H9 (cell line): Measurements from ENCODE around the gene FAS. TPM values are rescaled to one million over a fixed set of nuclear protein-coding genes. Genes with fewer than 3 reads are reported as not detected.

Experiments
- DNase-seq: peaks from one replicate; pipeline ENCODE4 v3.0.0-alpha.2; 2017
- H2AFZ ChIP-seq: one replicate; pipeline ENCODE4 v1.6.1; 2013; ENCODE audit warnings: mild to moderate bottlenecking, low read length, control low read depth, moderate library complexity
- H2AK5ac ChIP-seq: 2 replicates; pipeline ENCODE4 v1.6.1; 2013; ENCODE audit warnings: low read length, control low read depth, mixed read lengths; ENCODE audit not compliant: insufficient read length
- H2BK120ac ChIP-seq: one replicate; pipeline ENCODE4 v1.6.1; 2013; ENCODE audit warnings: low read depth, mild to moderate bottlenecking, low read length, control low read depth, inconsistent platforms; ENCODE audit not compliant: poor library complexity, severe bottlenecking
- H2BK12ac ChIP-seq: 2 replicates; pipeline ENCODE4 v1.6.1; 2013; ENCODE audit warnings: low read length, control low read depth, mixed read lengths, low read depth; ENCODE audit not compliant: insufficient read length
- H2BK15ac ChIP-seq: 2 replicates; pipeline ENCODE4 v1.6.1; 2013; ENCODE audit warnings: low read depth, low read length, control low read depth
- H2BK20ac ChIP-seq: one replicate; pipeline ENCODE4 v1.6.1; 2013; ENCODE audit warnings: low read depth, mild to moderate bottlenecking, low read length, control low read depth, inconsistent platforms; ENCODE audit not compliant: poor library complexity, severe bottlenecking
- H2BK5ac ChIP-seq: 2 replicates; pipeline ENCODE4 v1.6.1; 2013; ENCODE audit warnings: low read length, control low read depth, mixed read lengths; ENCODE audit not compliant: insufficient read length
- H3K14ac ChIP-seq: 2 replicates; pipeline ENCODE4 v1.6.1; 2013; ENCODE audit warnings: low read length, control low read depth; ENCODE audit not compliant: insufficient read depth
- H3K18ac ChIP-seq: 2 replicates; pipeline ENCODE4 v1.6.1; 2013; ENCODE audit warnings: low read depth, mild to moderate bottlenecking, mixed read lengths, low read length, control low read depth; ENCODE audit not compliant: insufficient read length
- H3K23ac ChIP-seq: 2 replicates; pipeline ENCODE4 v1.6.1; 2013; ENCODE audit warnings: low read length, control low read depth, mixed read lengths, low read depth; ENCODE audit not compliant: insufficient read length
- H3K23me2 ChIP-seq: 2 replicates; pipeline ENCODE4 v1.6.1; 2013; ENCODE audit warnings: low read depth, mild to moderate bottlenecking, mixed read lengths, low read length, control low read depth; ENCODE audit not compliant: insufficient read length, poor library complexity, severe bottlenecking
- H3K27ac ChIP-seq: 2 replicates; pipeline ENCODE4 v1.5.1; 2013; ENCODE audit warnings: low read length, control low read depth, mixed read lengths, low read depth; ENCODE audit not compliant: insufficient read length
- H3K27me3 ChIP-seq: 2 replicates; pipeline ENCODE4 v1.6.1; 2013; ENCODE audit warnings: low read length, control low read depth, inconsistent platforms; ENCODE audit not compliant: insufficient read depth
- H3K4ac ChIP-seq: 2 replicates; pipeline ENCODE4 v1.6.1; 2013; ENCODE audit warnings: low read depth, mild to moderate bottlenecking, control low read depth, inconsistent platforms, low read length, moderate library complexity
- H3K4me1 ChIP-seq: 2 replicates; pipeline ENCODE4 v1.6.1; 2013; ENCODE audit warnings: low read length, control low read depth, inconsistent platforms; ENCODE audit not compliant: insufficient read depth
- H3K4me2 ChIP-seq: 2 replicates; pipeline ENCODE4 v1.6.1; 2013; ENCODE audit warnings: low read length, control low read depth, mixed read lengths; ENCODE audit not compliant: insufficient read length, insufficient read depth
- H3K56ac ChIP-seq: 2 replicates; pipeline ENCODE4 v1.6.1; 2013; ENCODE audit warnings: low read depth, mild to moderate bottlenecking, mixed read lengths, low read length, control low read depth; ENCODE audit not compliant: insufficient read length
- H3K79me1 ChIP-seq: 2 replicates; pipeline ENCODE4 v1.6.1; 2013; ENCODE audit warnings: low read depth, mild to moderate bottlenecking, moderate library complexity, low read length, control low read depth, inconsistent platforms; ENCODE audit not compliant: insufficient read depth, poor library complexity, severe bottlenecking
- H3K79me2 ChIP-seq: 2 replicates; pipeline ENCODE4 v1.6.1; 2013; ENCODE audit warnings: low read length, control low read depth, inconsistent platforms; ENCODE audit not compliant: insufficient read depth
- H3K9ac ChIP-seq: 2 replicates; pipeline ENCODE4 v1.6.1; 2013; ENCODE audit warnings: low read length, control low read depth, mixed read lengths; ENCODE audit not compliant: insufficient read length; ENCODE audit errors: extremely low read depth
- H3K9me3 ChIP-seq: one replicate; pipeline ENCODE4 v1.6.1; 2013; ENCODE audit warnings: low read depth, low read length, inconsistent platforms; ENCODE audit not compliant: control insufficient read depth
- H3T11ph ChIP-seq: one replicate; pipeline ENCODE4 v1.6.1; 2013; ENCODE audit warnings: mild to moderate bottlenecking, low read length, control low read depth, inconsistent platforms
- H4K20me1 ChIP-seq: one replicate; pipeline ENCODE4 v1.6.1; 2013; ENCODE audit not compliant: control insufficient read depth, insufficient read length, insufficient read depth
- H4K5ac ChIP-seq: 2 replicates; pipeline ENCODE4 v1.6.1; 2013; ENCODE audit warnings: low read depth, mild to moderate bottlenecking, mixed read lengths, low read length, control low read depth; ENCODE audit not compliant: insufficient read length
- H4K8ac ChIP-seq: replicated peaks from 2 replicates; pipeline ENCODE4 v1.6.1; 2013; ENCODE audit warnings: low read length, control low read depth, mixed read lengths, low read depth; ENCODE audit not compliant: insufficient read length
- H4K91ac ChIP-seq: 2 replicates; pipeline ENCODE4 v1.6.1; 2013; ENCODE audit warnings: low read depth, mild to moderate bottlenecking, moderate library complexity, mixed read lengths, low read length, control low read depth; ENCODE audit not compliant: insufficient read length
- H3K27ac Mint-ChIP-seq, 3 experiments: 2 replicates in 2 of 3; 3 replicates in 1 of 3; pipeline ENCODE4 v1.8.0; 2020 to 2021; ENCODE audit warnings: mixed read lengths in 3 of 3, mild to moderate bottlenecking in 1 of 3, moderate library complexity in 1 of 3
- H3K27me3 Mint-ChIP-seq: 2 replicates; pipeline ENCODE4 v1.8.0; 2021; ENCODE audit warnings: low read depth, mild to moderate bottlenecking, moderate library complexity, mixed read lengths
- H3K36me3 Mint-ChIP-seq, 3 experiments: 2 replicates in 2 of 3; 3 replicates in 1 of 3; pipeline ENCODE4 v1.8.0; 2020 to 2021; ENCODE audit warnings: low read depth in 3 of 3, mixed read lengths in 3 of 3; ENCODE audit not compliant: insufficient read depth in 1 of 3
- H3K4me1 Mint-ChIP-seq, 2 experiments: 2 replicates each; pipeline ENCODE4 v1.8.0; 2020; ENCODE audit warnings: mixed read lengths in 2 of 2
- H3K4me3 Mint-ChIP-seq, 2 experiments: 2 replicates in 1 of 2; 3 replicates in 1 of 2; pipeline ENCODE4 v1.8.0; 2020 to 2021; ENCODE audit warnings: mild to moderate bottlenecking in 2 of 2, mixed read lengths in 2 of 2, moderate library complexity in 1 of 2
- H3K9me3 Mint-ChIP-seq, 2 experiments: 2 replicates in 1 of 2; 3 replicates in 1 of 2; pipeline ENCODE4 v1.8.0; 2020; ENCODE audit warnings: mild to moderate bottlenecking in 2 of 2, mixed read lengths in 2 of 2, moderate library complexity in 1 of 2
- total RNA-seq: library from RNA; stranded (reverse); gene quantifications from 2 replicates; pipeline ENCODE4 v1.2.1, GENCODE V29; 2021
- TF ChIP-seq, protein P1 (sequence below): fragments of 200-600 bp; sonication (generic); conservative IDR thresholded peaks from 3 replicates; pipeline ENCODE4 v1.8.0; 2021; ENCODE audit warnings: antibody characterized with exemption, mild to moderate bottlenecking

Gene FAS
- total RNA-seq, 1 experiment from 2014 or later, result 3.0 TPM

DNA sequence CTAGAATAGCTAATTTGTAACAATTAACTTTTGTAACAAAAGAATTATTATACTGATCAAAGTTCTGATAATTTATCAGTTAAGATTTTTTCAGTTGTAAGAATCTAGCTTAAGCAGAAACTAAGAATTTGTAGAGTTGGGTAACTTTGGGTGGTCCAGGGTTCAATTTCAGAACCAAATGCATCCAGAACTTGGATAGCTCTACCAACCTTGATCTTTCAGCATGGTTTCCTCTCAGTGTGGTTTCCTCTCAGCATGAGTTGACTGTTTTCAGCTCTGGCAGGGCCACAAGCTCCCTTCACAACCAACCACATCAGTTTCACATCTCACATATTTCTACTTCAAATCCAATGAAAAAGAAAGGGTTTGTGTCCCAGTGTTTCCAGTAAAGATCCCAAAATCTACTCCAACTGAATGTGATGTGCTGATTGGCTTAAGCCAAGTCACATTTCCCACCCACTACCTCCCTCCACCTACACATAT is 3.3 kb upstream of the FAS start:
- Histone ChIP-seq H3K14ac (no peak overlapping the region), H3K9ac (no peak overlapping the region), H4K20me1 (no peaks in the 10 kb centered on the region), H3K56ac (no peak overlapping the region), H3K4me1 (no peaks in the 10 kb centered on the region), H2BK120ac (no peak overlapping the region), H3K27ac (no peak overlapping the region), H3K79me2 (no peaks in the 10 kb centered on the region), H3K23ac (no peak overlapping the region), H4K5ac (no peak overlapping the region), H3K4me2 (no peak overlapping the region), H3T11ph (no peak overlapping the region), H3K23me2 (peaks cover 18% of the 10 kb centered on the region), H2BK15ac (no peak overlapping the region), H3K9me3 (no peaks in the 10 kb centered on the region), H4K91ac (no peak overlapping the region), H2AFZ (no peak overlapping the region), H4K8ac (no peak overlapping the region), H3K27me3 (no peaks in the 10 kb centered on the region; the same call in 1 of the 2 replicates), H2AK5ac (no peak overlapping the region), H3K4ac (no peak overlapping the region), H2BK5ac (no peak overlapping the region), H2BK12ac (no peak overlapping the region), H3K79me1 (no peaks in the 10 kb centered on the region), H3K18ac (no peak overlapping the region), H2BK20ac (no peak overlapping the region)
- Mint-ChIP-seq H3K9me3 (0 out of 5 replicates have a peak, but pooled peaks cover 0 to 2% of the 10 kb centered on the region in 2 experiments), H3K27ac (no peak overlapping the region), H3K4me1 (peaks cover 19 to 24% of the 10 kb centered on the region in 2 experiments), H3K4me3 (no peak overlapping the region), H3K36me3 (no peaks in the 10 kb centered on the region; a peak in 1 of 7 replicates), H3K27me3 (peaks cover 40% of the 10 kb centered on the region)
- DNase-seq, result no peak
- TF ChIP-seq, protein P1, sequence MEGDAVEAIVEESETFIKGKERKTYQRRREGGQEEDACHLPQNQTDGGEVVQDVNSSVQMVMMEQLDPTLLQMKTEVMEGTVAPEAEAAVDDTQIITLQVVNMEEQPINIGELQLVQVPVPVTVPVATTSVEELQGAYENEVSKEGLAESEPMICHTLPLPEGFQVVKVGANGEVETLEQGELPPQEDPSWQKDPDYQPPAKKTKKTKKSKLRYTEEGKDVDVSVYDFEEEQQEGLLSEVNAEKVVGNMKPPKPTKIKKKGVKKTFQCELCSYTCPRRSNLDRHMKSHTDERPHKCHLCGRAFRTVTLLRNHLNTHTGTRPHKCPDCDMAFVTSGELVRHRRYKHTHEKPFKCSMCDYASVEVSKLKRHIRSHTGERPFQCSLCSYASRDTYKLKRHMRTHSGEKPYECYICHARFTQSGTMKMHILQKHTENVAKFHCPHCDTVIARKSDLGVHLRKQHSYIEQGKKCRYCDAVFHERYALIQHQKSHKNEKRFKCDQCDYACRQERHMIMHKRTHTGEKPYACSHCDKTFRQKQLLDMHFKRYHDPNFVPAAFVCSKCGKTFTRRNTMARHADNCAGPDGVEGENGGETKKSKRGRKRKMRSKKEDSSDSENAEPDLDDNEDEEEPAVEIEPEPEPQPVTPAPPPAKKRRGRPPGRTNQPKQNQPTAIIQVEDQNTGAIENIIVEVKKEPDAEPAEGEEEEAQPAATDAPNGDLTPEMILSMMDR, result no peak; the same call in 2 of the 3 replicates
